GM19328 (cell line): ENCODE data around the gene SNURF.
"Not testable (repeated sequence)": the region's sequence is repeated elsewhere in the genome, so short reads cannot be mapped to it uniquely, and the experiment has no call there.

Source experiments
- ATAC-seq: cut with Tn5 transposase; IDR thresholded peaks from one replicate; pipeline ENCODE4 v1.9.1; 2021; ENCODE audit warnings: mild to moderate bottlenecking, moderate library complexity; ENCODE audit not compliant: unreplicated experiment

The SNURF gene

GRCh38 chr15:24966364-24967103 lies 11.7 kb downstream of the SNURF start:
- no peak for ATAC-seq

- no peak for ATAC-seq
These were observed 16.3 kb downstream of the SNURF start for GRCh38 chr15:24971052-24971451.

- no peak for ATAC-seq
These were observed 17.0 kb downstream of the SNURF start for GRCh38 chr15:24971772-24972171.

GRCh38 chr15:24972707-24973106 lies 17.9 kb downstream of the SNURF start:
- ATAC-seq, result not testable (repeated sequence)

- no peak for ATAC-seq
These were observed 22.1 kb downstream of the SNURF start for GRCh38 chr15:24976932-24977331.

GRCh38 chr15:24977686-24978085 lies 22.9 kb downstream of the SNURF start:
- ATAC-seq, result no peak

- no peak for ATAC-seq
These were observed 30.4 kb downstream of the SNURF start for GRCh38 chr15:24985224-24985623.

- ATAC-seq, result no peak
These were observed 31.9 kb downstream of the SNURF start for GRCh38 chr15:24986653-24987052.
